IMR-90 (cell line): ENCODE data around the gene MRPL41.
"Not testable (repeated sequence)": the region's sequence is repeated elsewhere in the genome, so short reads cannot be mapped to it uniquely, and the experiment has no call there.

Source experiments
- CEBPB ChIP-seq: IDR thresholded peaks from 2 replicates; pipeline ENCODE4 v1.6.1; 2012; ENCODE audit warnings: low read depth, low read length, improper control_type of control experiment
- CTCF ChIP-seq: conservative IDR thresholded peaks from 2 replicates; pipeline ENCODE4 v1.5.1; 2012; ENCODE audit warnings: mild to moderate bottlenecking, low read depth, low read length, improper control_type of control experiment
- FOS ChIP-seq: fragments of 150-350 bp; IDR thresholded peaks from 2 replicates; pipeline ENCODE4 v1.6.1; 2016; ENCODE audit warnings: low read depth, low read length
- MAZ ChIP-seq: IDR thresholded peaks from 2 replicates; pipeline ENCODE4 v1.6.1; 2012; ENCODE audit warnings: low read depth, mild to moderate bottlenecking, low read length, improper control_type of control experiment, moderate library complexity, borderline replicate concordance
- MXI1 ChIP-seq: IDR thresholded peaks from 2 replicates; pipeline ENCODE4 v1.6.1; 2012; ENCODE audit warnings: low read depth, mild to moderate bottlenecking, low read length, moderate library complexity, borderline replicate concordance
- NFE2L2 ChIP-seq: fragments of 150-350 bp; IDR thresholded peaks from 2 replicates; pipeline ENCODE4 v1.6.1; 2016; ENCODE audit warnings: low read depth, mild to moderate bottlenecking, low read length
- POLR2A ChIP-seq: IDR thresholded peaks from 2 replicates; pipeline ENCODE4 v1.6.1; 2012; ENCODE audit warnings: mild to moderate bottlenecking, low read depth, low read length
- RAD21 ChIP-seq: IDR thresholded peaks from 2 replicates; pipeline ENCODE4 v1.6.1; 2012; ENCODE audit warnings: low read length, improper control_type of control experiment
- RFX5 ChIP-seq: IDR thresholded peaks from 2 replicates; pipeline ENCODE4 v1.8.0; 2012; ENCODE audit warnings: low read depth, mild to moderate bottlenecking, low read length, moderate library complexity
- SMC3 ChIP-seq: fragments of 150-350 bp; IDR thresholded peaks from 2 replicates; pipeline ENCODE4 v1.6.1; 2016; ENCODE audit warnings: low read depth, mild to moderate bottlenecking, antibody characterized with exemption, low read length, moderate library complexity
- USF2 ChIP-seq: fragments of 150-350 bp; IDR thresholded peaks from 2 replicates; pipeline ENCODE4 v1.6.1; 2017; ENCODE audit warnings: mild to moderate bottlenecking, antibody characterized with exemption, low read length, low read depth

- TF ChIP-seq CTCF, POLR2A, FOS, NFE2L2, RFX5, SMC3, USF2, MXI1, RAD21, CEBPB, MAZ: not testable (repeated sequence)
These were observed 37.7 kb upstream of the MRPL41 start for GRCh38 chr9:137513801-137514570.
